Measurements from ENCODE around the gene SEC16B.

- TF ChIP-seq SUZ12 (IDR thresholded peaks at IDR 0.05; ENCODE audit: extremely low read depth, insufficient read depth, insufficient read length), result no peak
- no peak for TF ChIP-seq ZNF274 (IDR thresholded peaks at IDR 0.05; ENCODE audit: low read depth, low read length)
Measured at GRCh38 chr1:177964336-177964735, 5.5 kb downstream of the SEC16B start.
